Right lobe of liver (tissue), 4 donors: ENCODE measurements around the gene OAF.

ENCODE experiments used
- POLR2A ChIP-seq: fragments of 450-650 bp; IDR thresholded peaks from one replicate; pipeline ENCODE4 v1.6.1; 2017; ENCODE audit warnings: antibody characterized with exemption, mild to moderate bottlenecking
- TF ChIP-seq, protein P1 (sequence below), 4 donors: fragments of 200-600 bp in 3 of 4; fragments of 450-650 bp in 1 of 4; IDR thresholded peaks; one replicate each; pipeline versions ENCODE4 v1.5.1 to v1.8.0; 2016 to 2022; ENCODE audit warnings: antibody characterized with exemption in 4 of 4, mild to moderate bottlenecking in 2 of 4
- donor health status: DM: no; HTN: no; CAD: no.
- donor health status: DM: no; HTN: no; CAD: no.
- donor health status: DM: no; HTN: yes; CAD: no.

- TF ChIP-seq, protein P1, sequence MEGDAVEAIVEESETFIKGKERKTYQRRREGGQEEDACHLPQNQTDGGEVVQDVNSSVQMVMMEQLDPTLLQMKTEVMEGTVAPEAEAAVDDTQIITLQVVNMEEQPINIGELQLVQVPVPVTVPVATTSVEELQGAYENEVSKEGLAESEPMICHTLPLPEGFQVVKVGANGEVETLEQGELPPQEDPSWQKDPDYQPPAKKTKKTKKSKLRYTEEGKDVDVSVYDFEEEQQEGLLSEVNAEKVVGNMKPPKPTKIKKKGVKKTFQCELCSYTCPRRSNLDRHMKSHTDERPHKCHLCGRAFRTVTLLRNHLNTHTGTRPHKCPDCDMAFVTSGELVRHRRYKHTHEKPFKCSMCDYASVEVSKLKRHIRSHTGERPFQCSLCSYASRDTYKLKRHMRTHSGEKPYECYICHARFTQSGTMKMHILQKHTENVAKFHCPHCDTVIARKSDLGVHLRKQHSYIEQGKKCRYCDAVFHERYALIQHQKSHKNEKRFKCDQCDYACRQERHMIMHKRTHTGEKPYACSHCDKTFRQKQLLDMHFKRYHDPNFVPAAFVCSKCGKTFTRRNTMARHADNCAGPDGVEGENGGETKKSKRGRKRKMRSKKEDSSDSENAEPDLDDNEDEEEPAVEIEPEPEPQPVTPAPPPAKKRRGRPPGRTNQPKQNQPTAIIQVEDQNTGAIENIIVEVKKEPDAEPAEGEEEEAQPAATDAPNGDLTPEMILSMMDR (IDR thresholded peaks at IDR 0.05) = no peak
- TF ChIP-seq POLR2A = no peak
Measured at GRCh38 chr11:120184371-120184945, 26.4 kb upstream of the OAF start.
